ENCODE data around the gene TMEM61.
"Not testable (repeated sequence)": the region's sequence is repeated elsewhere in the genome, so short reads cannot be mapped to it uniquely, and the experiment has no call there.

TMEM61 gene

GRCh38 chr1:55015731-55016620 is 35.5 kb downstream of the TMEM61 start:
- no peaks in the 10 kb centered on the region for H3F3A ChIP-seq (ENCODE audit: insufficient read depth)
- H3K27me3 ChIP-seq (ENCODE audit: low read length), result no peaks in the 10 kb centered on the region
- H2AFZ ChIP-seq (ENCODE audit: low read depth, low read length, severe bottlenecking), result no peak overlapping the region
- TF ChIP-seq CTCF (IDR thresholded peaks at IDR 0.05; ENCODE audit: insufficient read depth, low read length, poor library complexity, severe bottlenecking), result no peak
- no peak for TF ChIP-seq EZH2phosphoT487 (conservative IDR thresholded peaks at IDR 0.05; ENCODE audit: low read length)
- H3K9me3 ChIP-seq (ENCODE audit: insufficient read depth, low read length), result no peaks in the 10 kb centered on the region
- H3K79me2 ChIP-seq (ENCODE audit: insufficient read depth, low read length), result no peaks in the 10 kb centered on the region
- no peak overlapping the region for H3K4me3 ChIP-seq (ENCODE audit: insufficient read depth, low read length, poor library complexity, severe bottlenecking)
- H4K20me1 ChIP-seq (ENCODE audit: low read depth, low read length), result no peaks in the 10 kb centered on the region
- H3K9ac ChIP-seq (ENCODE audit: low read length), result no peak overlapping the region
- no peaks in the 10 kb centered on the region for H3K36me3 ChIP-seq (ENCODE audit: low read length)
- H3K9me2 ChIP-seq (replicated peaks; ENCODE audit: insufficient read depth, low read length), result no peaks in the 10 kb centered on the region
- H3K4me2 ChIP-seq (ENCODE audit: low read depth, low read length, poor library complexity, severe bottlenecking), result no peak overlapping the region
- no peak overlapping the region for H3K27ac ChIP-seq (ENCODE audit: low read depth, low read length)

GRCh38 chr1:55018395-55018794 is 38.0 kb downstream of the TMEM61 start:
- Histone ChIP-seq H3K9me2 (replicated peaks; ENCODE audit: insufficient read depth, low read length) (no peaks in the 10 kb centered on the region), H3K27ac (ENCODE audit: low read depth, low read length) (no peak overlapping the region), H4K20me1 (ENCODE audit: low read depth, low read length) (no peaks in the 10 kb centered on the region), H3K4me2 (ENCODE audit: low read depth, low read length, poor library complexity, severe bottlenecking) (no peak overlapping the region), H3K4me3 (ENCODE audit: insufficient read depth, low read length, poor library complexity, severe bottlenecking) (no peak overlapping the region), H3K27me3 (ENCODE audit: low read length) (no peaks in the 10 kb centered on the region), H2AFZ (ENCODE audit: low read depth, low read length, severe bottlenecking) (no peak overlapping the region), H3K9me3 (ENCODE audit: insufficient read depth, low read length) (no peaks in the 10 kb centered on the region), H3F3A (ENCODE audit: insufficient read depth) (no peaks in the 10 kb centered on the region), H3K9ac (ENCODE audit: low read length) (no peak overlapping the region), H3K36me3 (ENCODE audit: low read length) (no peaks in the 10 kb centered on the region), H3K79me2 (ENCODE audit: insufficient read depth, low read length) (no peaks in the 10 kb centered on the region)
- TF ChIP-seq EZH2phosphoT487 (conservative IDR thresholded peaks at IDR 0.05; ENCODE audit: low read length) (no peak), CTCF (IDR thresholded peaks at IDR 0.05; ENCODE audit: insufficient read depth, low read length, poor library complexity, severe bottlenecking) (no peak)

- TF ChIP-seq CTCF (IDR thresholded peaks at IDR 0.05; ENCODE audit: insufficient read depth, low read length, poor library complexity, severe bottlenecking), result peak; percentile 59
- TF ChIP-seq EZH2phosphoT487 (conservative IDR thresholded peaks at IDR 0.05; ENCODE audit: low read length), result no peak
- Histone ChIP-seq H4K20me1 (ENCODE audit: low read depth, low read length) (no peaks in the 10 kb centered on the region), H3K9ac (ENCODE audit: low read length) (no peak overlapping the region), H3K27me3 (ENCODE audit: low read length) (no peaks in the 10 kb centered on the region), H3K4me2 (ENCODE audit: low read depth, low read length, poor library complexity, severe bottlenecking) (no peak overlapping the region), H3K9me2 (replicated peaks; ENCODE audit: insufficient read depth, low read length) (no peaks in the 10 kb centered on the region), H3K9me3 (ENCODE audit: insufficient read depth, low read length) (no peaks in the 10 kb centered on the region), H3F3A (ENCODE audit: insufficient read depth) (no peaks in the 10 kb centered on the region), H2AFZ (ENCODE audit: low read depth, low read length, severe bottlenecking) (no peak overlapping the region), H3K79me2 (ENCODE audit: insufficient read depth, low read length) (no peaks in the 10 kb centered on the region), H3K4me3 (ENCODE audit: insufficient read depth, low read length, poor library complexity, severe bottlenecking) (no peak overlapping the region), H3K27ac (ENCODE audit: low read depth, low read length) (no peak overlapping the region), H3K36me3 (ENCODE audit: low read length) (no peaks in the 10 kb centered on the region)
These were observed 41.6 kb downstream of the TMEM61 start for GRCh38 chr1:55021942-55022546.

- H3K27ac ChIP-seq (ENCODE audit: low read depth, low read length); H3F3A ChIP-seq (ENCODE audit: insufficient read depth); H2AFZ ChIP-seq (ENCODE audit: low read depth, low read length, severe bottlenecking); H4K20me1 ChIP-seq (ENCODE audit: low read depth, low read length); H3K27me3 ChIP-seq (ENCODE audit: low read length); H3K79me2 ChIP-seq (ENCODE audit: insufficient read depth, low read length); H3K9me2 ChIP-seq (replicated peaks; ENCODE audit: insufficient read depth, low read length); H3K9ac ChIP-seq (ENCODE audit: low read length); H3K4me2 ChIP-seq (ENCODE audit: low read depth, low read length, poor library complexity, severe bottlenecking); H3K4me3 ChIP-seq (ENCODE audit: insufficient read depth, low read length, poor library complexity, severe bottlenecking); H3K9me3 ChIP-seq (ENCODE audit: insufficient read depth, low read length); H3K36me3 ChIP-seq (ENCODE audit: low read length): not testable (repeated sequence)
These were observed 43.7 kb downstream of the TMEM61 start for GRCh38 chr1:55024163-55024562.

- H3K36me3 ChIP-seq (ENCODE audit: low read length); H3K27ac ChIP-seq (ENCODE audit: low read depth, low read length); H4K20me1 ChIP-seq (ENCODE audit: low read depth, low read length); H3K79me2 ChIP-seq (ENCODE audit: insufficient read depth, low read length); H3K4me2 ChIP-seq (ENCODE audit: low read depth, low read length, poor library complexity, severe bottlenecking); H3F3A ChIP-seq (ENCODE audit: insufficient read depth); H3K4me3 ChIP-seq (ENCODE audit: insufficient read depth, low read length, poor library complexity, severe bottlenecking); H3K9ac ChIP-seq (ENCODE audit: low read length); H2AFZ ChIP-seq (ENCODE audit: low read depth, low read length, severe bottlenecking); H3K27me3 ChIP-seq (ENCODE audit: low read length); H3K9me2 ChIP-seq (replicated peaks; ENCODE audit: insufficient read depth, low read length); H3K9me3 ChIP-seq (ENCODE audit: insufficient read depth, low read length): not testable (repeated sequence)
These were observed 46.3 kb downstream of the TMEM61 start for GRCh38 chr1:55026682-55027081.

Measured in SU-DHL-6 (cell line).